H1 (cell line): ENCODE data around the gene AGT. TPM values are rescaled to one million over a fixed set of nuclear protein-coding genes. Genes with fewer than 3 reads are reported as not detected.

ENCODE experiments used
- CHD7 ChIP-seq: fragments of 300-600 bp; sonication (generic); IDR thresholded peaks from 2 replicates; pipeline ENCODE4 v1.7.1; 2012; ENCODE audit warnings: low read length, moderate library complexity, mild to moderate bottlenecking, inconsistent platforms; ENCODE audit not compliant: insufficient replicate concordance
- E2F6 ChIP-seq: IDR thresholded peaks from 2 replicates; pipeline ENCODE4 v1.6.1; 2012; ENCODE audit warnings: inconsistent platforms
- GTF2F1 ChIP-seq: IDR thresholded peaks from 2 replicates; pipeline ENCODE4 v1.6.1; 2012; ENCODE audit warnings: low read depth, low read length, improper control_type of control experiment, borderline replicate concordance
- KDM4A ChIP-seq: IDR thresholded peaks from one replicate; pipeline ENCODE4 v1.7.1; 2012; ENCODE audit warnings: low read depth, mild to moderate bottlenecking, moderate library complexity, low read length, inconsistent platforms; ENCODE audit not compliant: severe bottlenecking
- POLR2A ChIP-seq, 2 experiments: IDR thresholded peaks; 1 replicate in 1 of 2; 2 replicates in 1 of 2; pipeline ENCODE4 v1.6.1; 2011; ENCODE audit warnings: low read depth in 2 of 2, low read length in 2 of 2, mild to moderate bottlenecking in 2 of 2; ENCODE audit errors: control extremely low read depth in 1 of 2
- RFX5 ChIP-seq: IDR thresholded peaks from 2 replicates; pipeline ENCODE4 v1.6.1; 2011; ENCODE audit warnings: low read depth, low read length, improper control_type of control experiment, borderline replicate concordance
- TEAD4 ChIP-seq: IDR thresholded peaks from 2 replicates; pipeline ENCODE4 v1.6.1; 2012; ENCODE audit warnings: low read depth, low read length, inconsistent platforms, mixed read lengths
- polyA plus RNA-seq, 7 experiments: library from polyadenylated mRNA; depleted of rRNA in 3 of 7; stranded (reverse) in 5 of 7; unstranded in 2 of 7; fragments of >200 nt in 5 of 7; fragments of 200-250 nt in 2 of 7; gene quantifications; 1 replicate in 5 of 7; 2 replicates in 1 of 7; 4 replicates in 1 of 7; pipeline versions ENCODE4 v1.2.1 to v1.2.3, GENCODE V29; 2011 to 2013; ENCODE audit warnings: missing spikeins in 2 of 7, mixed read lengths in 2 of 7
- total RNA-seq: library from RNA; stranded (reverse); fragmentation: NEBNext Ultra II Directional; extraction: Animal tissue kit (Norgen Biotek cat#: 25700); gene quantifications from 2 replicates; pipeline ENCODE4 v1.2.1, GENCODE V29; 2021

AGT gene
- total and polyA plus RNA-seq, 2 of the 8 experiments (the other 6 are each of a cell fraction or from before 2014, with no cell fraction given), result 0.20 TPM; not detected in 1

DNA sequence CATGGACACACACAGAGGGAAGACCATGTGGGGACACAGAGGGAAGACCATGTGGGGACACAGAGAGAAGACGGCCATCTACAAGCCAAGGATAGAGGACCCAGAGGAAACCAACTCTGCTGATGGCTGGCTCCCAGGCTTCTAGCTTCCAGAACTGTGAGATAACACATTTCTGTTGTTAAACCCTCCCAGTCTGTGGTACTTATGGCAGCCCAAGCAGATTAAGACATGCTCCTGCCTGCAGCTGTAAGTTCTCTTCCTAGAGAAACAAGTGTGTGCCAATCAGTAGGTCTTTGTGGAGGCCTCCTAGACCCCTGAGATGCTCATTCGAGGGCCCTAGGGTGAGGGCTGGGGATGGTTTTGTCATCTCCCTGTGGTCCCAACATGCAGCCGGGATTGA lies 2.7 kb downstream of the AGT start (continued):
- TF ChIP-seq CHD7 (no peak), E2F6 (no peak), GTF2F1 (no peak), KDM4A (no peak), POLR2A (IDR thresholded peaks at IDR 0.05; ENCODE audit: control extremely low read depth in 1 of 2, low read depth in 2 of 2, low read length in 2 of 2) (no peak), RFX5 (no peak), TEAD4 (no peak)
- TF ChIP-seq, all 59 proteins: peak for 0
